Lung (tissue), 12 donors: ENCODE data around the gene PPAT. TPM values are rescaled to one million over a fixed set of nuclear protein-coding genes. Genes with fewer than 3 reads are reported as not detected.

ENCODE experiments used
- ATAC-seq: fragments of 200-7000 bp; cut with Tn5 transposase; one replicate; pipeline ENCODE4 v1.9.1; 2020; ENCODE audit warnings: moderate number of reproducible peaks; ENCODE audit not compliant: insufficient read depth, low FRiP score
- DNase-seq, 3 donors: peaks; one replicate each; pipeline ENCODE4 v3.0.0-alpha.2; 2013 to 2017
- H3K27ac ChIP-seq, 2 donors: one replicate each; pipeline ENCODE4 v1.5.1; 2013; ENCODE audit warnings: mild to moderate bottlenecking in 2 of 2, moderate library complexity in 2 of 2, control low read depth in 1 of 2, inconsistent platforms in 1 of 2, low read depth in 1 of 2, low read length in 1 of 2
- H3K27me3 ChIP-seq, 3 donors: one replicate each; pipeline ENCODE4 v1.5.1; 2013; ENCODE audit warnings: low read length in 2 of 3; ENCODE audit not compliant: control insufficient read depth in 3 of 3, insufficient read depth in 3 of 3
- H3K36me3 ChIP-seq, 4 donors: one replicate each; pipeline ENCODE4 v1.5.1; 2013; ENCODE audit warnings: low read length in 4 of 4, mild to moderate bottlenecking in 1 of 4, moderate library complexity in 1 of 4; ENCODE audit not compliant: control insufficient read depth in 4 of 4, insufficient read depth in 4 of 4
- H3K4me1 ChIP-seq, 5 donors: one replicate each; pipeline ENCODE4 v1.5.1; 2013; ENCODE audit warnings: low read length in 5 of 5, mild to moderate bottlenecking in 2 of 5, moderate library complexity in 1 of 5; ENCODE audit not compliant: control insufficient read depth in 5 of 5, insufficient read depth in 5 of 5
- H3K4me3 ChIP-seq: one replicate; pipeline ENCODE4 v1.5.1; 2013; ENCODE audit warnings: mild to moderate bottlenecking, control low read depth, moderate library complexity
- H3K9ac ChIP-seq, 2 donors: one replicate each; pipeline ENCODE4 v1.5.1; 2013; ENCODE audit warnings: low read length in 2 of 2, control low read depth in 1 of 2; ENCODE audit not compliant: insufficient read depth in 1 of 2
- H3K9me3 ChIP-seq, 4 donors: one replicate each; pipeline ENCODE4 v1.5.1; 2013; ENCODE audit warnings: low read length in 3 of 4, mild to moderate bottlenecking in 1 of 4, moderate library complexity in 1 of 4; ENCODE audit not compliant: control insufficient read depth in 4 of 4, insufficient read depth in 3 of 4
- WGBS, 2 donors: extraction: QIAGEN DNeasy Blood & Tissue Kit; methylation state at CpG; one replicate each; pipeline ENCODE4 v1.1.7; 2013; 5-methylcytosine and 5-hydroxymethylcytosine counted together
- polyA plus RNA-seq, 2 donors: library from polyadenylated mRNA; stranded (reverse); fragments of 200-250 nt; gene quantifications; one replicate each; pipeline ENCODE4 v1.2.1, GENCODE V29; 2013
- total RNA-seq, 2 donors: library from RNA; depleted of rRNA in 1 of 2; stranded (reverse); fragments of >200 nt in 1 of 2; gene quantifications; one replicate each; pipeline ENCODE4 v1.2.1, GENCODE V29; 2014 to 2021
- TF ChIP-seq, protein P1 (sequence below): IDR thresholded peaks from 2 replicates; pipeline ENCODE4 v1.5.1; 2012; ENCODE audit warnings: mild to moderate bottlenecking; ENCODE audit errors: control extremely low read depth, extremely low read depth
- donor health status: control.
- donor health status: control.
- donor health status: Bipolar disorder and iron deficiency.
- donor health status: healthy.
- donor health status: DM: yes; HTN: yes; CAD: no.

PPAT gene
- total and polyA plus RNA-seq, 4 donors: 2.0 to 10.7 (median 6.0) TPM

DNA sequence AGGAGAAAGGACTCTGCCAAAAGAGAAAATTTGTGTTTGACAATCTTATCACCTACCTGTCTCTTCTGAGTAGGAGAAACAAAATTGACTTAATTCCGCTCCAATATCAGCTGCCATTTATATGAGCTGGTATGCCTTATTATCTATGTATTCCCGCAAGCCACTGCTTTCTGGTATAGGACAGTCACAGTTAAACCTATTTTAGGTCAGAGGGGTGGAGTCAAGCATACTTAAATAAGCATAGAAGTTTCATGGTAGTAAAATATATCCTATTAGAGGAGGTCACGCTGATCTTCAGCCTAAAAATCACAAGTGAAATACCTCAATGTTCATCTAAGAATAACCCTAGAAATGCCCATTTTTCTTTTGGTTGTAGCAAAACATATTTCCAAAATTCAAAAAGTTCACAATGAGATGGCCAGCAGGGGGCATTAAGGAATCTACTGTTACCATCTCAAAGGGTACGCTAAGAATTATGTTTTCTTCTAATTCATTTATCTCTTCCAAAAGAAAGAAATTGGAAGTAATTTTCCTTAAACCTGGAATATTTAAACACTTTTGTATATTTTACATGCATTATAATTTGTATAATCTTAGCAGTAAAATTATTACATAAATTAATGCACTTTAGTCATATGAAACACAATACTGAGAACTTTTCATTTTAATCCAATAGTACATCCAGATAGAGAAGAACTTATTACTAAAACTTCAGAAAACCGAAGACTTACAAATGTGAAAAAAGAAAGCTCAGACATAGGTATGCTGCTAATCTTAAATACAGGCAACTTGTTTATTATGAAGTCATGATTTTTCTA lies 10.5 kb downstream of the PPAT start:
- Histone ChIP-seq H3K4me3 (no peak overlapping the region), H3K9ac (no peak overlapping the region)
- peak in 2 of 3 donors; percentile 63 to 66 for DNase-seq

DNA sequence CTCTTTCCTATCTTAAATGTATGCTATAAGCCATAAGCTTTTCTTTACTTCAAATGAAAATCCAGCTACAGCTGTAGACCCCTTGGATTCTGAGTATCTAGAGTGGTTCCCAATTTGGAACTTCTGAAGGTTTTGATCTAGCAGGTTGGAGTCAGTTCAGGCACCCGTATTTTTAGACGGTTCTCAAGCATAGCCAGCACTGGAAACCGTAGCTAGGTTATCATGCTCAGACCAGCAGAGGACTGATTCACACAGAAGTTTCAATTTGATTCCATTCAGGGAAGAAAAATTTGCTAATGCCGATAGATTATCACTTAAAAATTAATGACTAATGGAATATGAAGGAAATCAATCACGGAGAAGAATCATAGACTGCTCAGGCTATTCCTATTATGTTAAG lies 11.2 kb downstream of the PPAT start:
- Histone ChIP-seq H3K9me3 (no peaks in the 10 kb centered on the region), H3K27me3 (no peaks in the 10 kb centered on the region), H3K4me3 (no peak overlapping the region), H3K36me3 (no peaks in the 10 kb centered on the region), H3K27ac (no peak overlapping the region), H3K4me1 (no peaks in the 10 kb centered on the region), H3K9ac (no peak overlapping the region)
- ATAC-seq: no peak
- TF ChIP-seq, protein P1, sequence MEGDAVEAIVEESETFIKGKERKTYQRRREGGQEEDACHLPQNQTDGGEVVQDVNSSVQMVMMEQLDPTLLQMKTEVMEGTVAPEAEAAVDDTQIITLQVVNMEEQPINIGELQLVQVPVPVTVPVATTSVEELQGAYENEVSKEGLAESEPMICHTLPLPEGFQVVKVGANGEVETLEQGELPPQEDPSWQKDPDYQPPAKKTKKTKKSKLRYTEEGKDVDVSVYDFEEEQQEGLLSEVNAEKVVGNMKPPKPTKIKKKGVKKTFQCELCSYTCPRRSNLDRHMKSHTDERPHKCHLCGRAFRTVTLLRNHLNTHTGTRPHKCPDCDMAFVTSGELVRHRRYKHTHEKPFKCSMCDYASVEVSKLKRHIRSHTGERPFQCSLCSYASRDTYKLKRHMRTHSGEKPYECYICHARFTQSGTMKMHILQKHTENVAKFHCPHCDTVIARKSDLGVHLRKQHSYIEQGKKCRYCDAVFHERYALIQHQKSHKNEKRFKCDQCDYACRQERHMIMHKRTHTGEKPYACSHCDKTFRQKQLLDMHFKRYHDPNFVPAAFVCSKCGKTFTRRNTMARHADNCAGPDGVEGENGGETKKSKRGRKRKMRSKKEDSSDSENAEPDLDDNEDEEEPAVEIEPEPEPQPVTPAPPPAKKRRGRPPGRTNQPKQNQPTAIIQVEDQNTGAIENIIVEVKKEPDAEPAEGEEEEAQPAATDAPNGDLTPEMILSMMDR: no peak
- no peak for DNase-seq
- WGBS, 2 donors: 93 to 94% methylated on average over 5 of the region's 5 CpGs

More for the DNA sequence above, 10.5 kb downstream of the PPAT start:
- Histone ChIP-seq H3K27me3 (no peaks in the 10 kb centered on the region), H3K9me3 (no peaks in the 10 kb centered on the region), H3K27ac (no peak overlapping the region), H3K36me3 (no peaks in the 10 kb centered on the region), H3K4me1 (no peaks in the 10 kb centered on the region)
- WGBS, 2 donors: 64 to 68% methylated on average over 5 of the region's 5 CpGs
- TF ChIP-seq, protein P1: peak; percentile 48
- no peak for ATAC-seq

GRCh38 chr4:56417396-56417795 lies 18.0 kb downstream of the PPAT start:
- 93 to 97% methylated on average over 3 of the region's 3 CpGs for WGBS, 2 donors
- Histone ChIP-seq H3K4me3 (no peak overlapping the region), H3K9me3 (no peaks in the 10 kb centered on the region), H3K27ac (no peak overlapping the region), H3K4me1 (no peaks in the 10 kb centered on the region), H3K36me3 (peaks cover 0 to 2% (median 0%) of the 10 kb centered on the region in 4 donors), H3K27me3 (no peaks in the 10 kb centered on the region), H3K9ac (no peak overlapping the region)
- ATAC-seq: no peak
- TF ChIP-seq, protein P1: no peak
- DNase-seq: no peak
